Measurements from ENCODE around the gene RASL11B. TPM values are rescaled to one million over a fixed set of nuclear protein-coding genes. Genes with fewer than 3 reads are reported as not detected.

Gene RASL11B
- total and polyA plus RNA-seq, 9 of the 15 experiments (the other 6 are each of a cell fraction or from before 2014, with no cell fraction given) = 0.24 to 1.5 (median 0.53) TPM

- TF ChIP-seq, protein P1, sequence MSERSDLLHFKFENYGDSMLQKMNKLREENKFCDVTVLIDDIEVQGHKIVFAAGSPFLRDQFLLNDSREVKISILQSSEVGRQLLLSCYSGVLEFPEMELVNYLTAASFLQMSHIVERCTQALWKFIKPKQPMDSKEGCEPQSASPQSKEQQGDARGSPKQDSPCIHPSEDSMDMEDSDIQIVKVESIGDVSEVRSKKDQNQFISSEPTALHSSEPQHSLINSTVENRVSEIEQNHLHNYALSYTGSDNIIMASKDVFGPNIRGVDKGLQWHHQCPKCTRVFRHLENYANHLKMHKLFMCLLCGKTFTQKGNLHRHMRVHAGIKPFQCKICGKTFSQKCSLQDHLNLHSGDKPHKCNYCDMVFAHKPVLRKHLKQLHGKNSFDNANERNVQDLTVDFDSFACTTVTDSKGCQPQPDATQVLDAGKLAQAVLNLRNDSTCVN (CRISPR knock-in tag; IDR thresholded peaks at IDR 0.05) = no peak
- TF ChIP-seq RCOR1 (IDR thresholded peaks at IDR 0.05; ENCODE audit: borderline replicate concordance in 1 of 2, low read depth in 2 of 2, low read length in 2 of 2) (no peak), BCL6 (CRISPR knock-in tag; IDR thresholded peaks at IDR 0.05) (no peak)
These were observed 53.1 kb downstream of the RASL11B start (continued) for GRCh38 chr4:52915191-52915590.

- no peaks in the 10 kb centered on the region for H4K20me1 ChIP-seq (replicated peaks; ENCODE audit: control insufficient read depth, insufficient read depth, low read length)
- intact Hi-C loops (cut with micrococcal nuclease) = no loop called here
- ATAC-seq = no peak
- no peaks in the 10 kb centered on the region for H3K9me1 ChIP-seq (ENCODE audit: control insufficient read depth, insufficient read depth, low read length)
- no peak for FAIRE-seq
- H3K27ac ChIP-seq (ENCODE audit: extremely low read depth, low read depth, low read length) = no peak overlapping the region
- no peak overlapping the region for H2AFZ ChIP-seq (ENCODE audit: low read depth, low read length)
- ChIA-PET POLR2A (no interaction called here), CTCF (ENCODE audit: low intra/inter-chr PET ratio) (no interaction called here)
- in situ Hi-C loops (cut with MboI) = no loop called here
- no peak overlapping the region for H3K4me2 ChIP-seq (ENCODE audit: insufficient read depth, low read length)
- H3K36me3 ChIP-seq (ENCODE audit: control insufficient read depth, insufficient read depth, low read length) = no peaks in the 10 kb centered on the region
- no TSS peak for BruUV-seq (replicated peaks)
- H3K9me3 ChIP-seq (replicated peaks; ENCODE audit: control insufficient read depth, insufficient read depth, low read depth, low read length) = no peaks in the 10 kb centered on the region
- no peak for DNase-seq (ENCODE audit: extremely low read depth in 1 of 4, low spot score in 3 of 4)
- TF ChIP-seq SMARCB1 (IDR thresholded peaks at IDR 0.05; ENCODE audit: insufficient read length, low read depth) = no peak
- no peak for TF ChIP-seq SETDB1 (IDR thresholded peaks at IDR 0.05; ENCODE audit: low read length)
- TF ChIP-seq ADNP (tag; IDR thresholded peaks at IDR 0.05) = no peak
- TF ChIP-seq RBM14 (IDR thresholded peaks at IDR 0.05; ENCODE audit: borderline replicate concordance, insufficient read depth, low read depth, low read length) = no peak
- no peak overlapping the region for H3K4me3 ChIP-seq
- H3K27me3 ChIP-seq (ENCODE audit: control insufficient read depth in 2 of 2, insufficient read depth in 2 of 2, low read length in 2 of 2) = no peaks in the 10 kb centered on the region
- H3K79me2 ChIP-seq (ENCODE audit: control insufficient read depth, insufficient read depth, low read length) = no peaks in the 10 kb centered on the region
- 84% methylated on average over 6 of the region's 6 CpGs for WGBS (ENCODE audit: insufficient coverage, low coverage, missing lambda C conversion rate)
- no peaks in the 10 kb centered on the region for H3K4me1 ChIP-seq (replicated peaks in 1 of 2; ENCODE audit: control insufficient read depth in 2 of 2, insufficient read depth in 2 of 2, low read length in 2 of 2)
- no peak overlapping the region for H3K9ac ChIP-seq (ENCODE audit: insufficient read depth in 1 of 2, low read depth in 2 of 2, low read length in 2 of 2)
These were observed 53.7 kb downstream of the RASL11B start for GRCh38 chr4:52915730-52916300.

Other genes starting within 250 kb of the RASL11B start
- 2.9 and 3.8 TPM in 2 replicates for gene USP46, start 203.0 kb upstream of the RASL11B start, total RNA-seq (2014; rRNA removed)
- 11.2 and 11.7 TPM in 2 replicates for gene USP46, start 203.0 kb upstream of the RASL11B start, total RNA-seq (2014; rRNA removed; fragmentation: Illumina TruSeq; extraction: Trizol)
- gene USP46, start 203.0 kb upstream of the RASL11B start, total RNA-seq (2015; rRNA removed; fragmentation: Illumina TruSeq; extraction: Trizol) = 8.4 and 8.8 TPM in 2 replicates
- 11.2 and 11.7 TPM in 2 replicates for gene USP46, start 203.0 kb upstream of the RASL11B start, total RNA-seq (2021)
- gene USP46, start 203.0 kb upstream of the RASL11B start, polyA plus RNA-seq (2011; rRNA removed) = 9.7 and 11.0 TPM in 2 replicates
- gene USP46, start 203.0 kb upstream of the RASL11B start, polyA plus RNA-seq (2014; fragmentation: Illumina TruSeq; extraction: Trizol) = 8.4 and 9.5 TPM in 2 replicates
- 1 to 10 TPM; 3.0 to 3.4 TPM for gene USP46, start 203.0 kb upstream of the RASL11B start, polyA plus RNA-seq (2014; fragmentation: Nextera tagmentation; extraction: Ambion mirVana)
- gene USP46, start 203.0 kb upstream of the RASL11B start, polyA plus RNA-seq (2014; rRNA removed) = 5.2 and 6.7 TPM in 2 replicates
- gene ERVMER34-1, start 110.9 kb upstream of the RASL11B start, total RNA-seq (2014; rRNA removed) = 0.18 and 0.24 TPM in 2 replicates
- gene ERVMER34-1, start 110.9 kb upstream of the RASL11B start, total RNA-seq (2014; rRNA removed; fragmentation: Illumina TruSeq; extraction: Trizol) = 0.22 and 0.25 TPM in 2 replicates
- 0.15 and 0.25 TPM in 2 replicates for gene ERVMER34-1, start 110.9 kb upstream of the RASL11B start, total RNA-seq (2015; rRNA removed; fragmentation: Illumina TruSeq; extraction: Trizol)
- gene ERVMER34-1, start 110.9 kb upstream of the RASL11B start, total RNA-seq (2021) = 0.44 and 0.54 TPM in 2 replicates
- gene ERVMER34-1, start 110.9 kb upstream of the RASL11B start, polyA plus RNA-seq (2011; rRNA removed) = 0.57 TPM in 1 of 2 replicates, not detected in the other
- 0.39 and 0.40 TPM in 2 replicates for gene ERVMER34-1, start 110.9 kb upstream of the RASL11B start, polyA plus RNA-seq (2014; fragmentation: Illumina TruSeq; extraction: Trizol)
- under 1 TPM; 0.04 to 0.32 TPM for gene ERVMER34-1, start 110.9 kb upstream of the RASL11B start, polyA plus RNA-seq (2014; fragmentation: Nextera tagmentation; extraction: Ambion mirVana)
- 0.20 and 0.25 TPM in 2 replicates for gene ERVMER34-1, start 110.9 kb upstream of the RASL11B start, polyA plus RNA-seq (2014; rRNA removed)

Data from K562 (cell line).